ENCODE measurements around the gene ZNF99. TPM values are rescaled to one million over a fixed set of nuclear protein-coding genes. Genes with fewer than 3 reads are reported as not detected.

The ZNF99 gene
- total RNA-seq, result not detected in 2 replicates

DNA sequence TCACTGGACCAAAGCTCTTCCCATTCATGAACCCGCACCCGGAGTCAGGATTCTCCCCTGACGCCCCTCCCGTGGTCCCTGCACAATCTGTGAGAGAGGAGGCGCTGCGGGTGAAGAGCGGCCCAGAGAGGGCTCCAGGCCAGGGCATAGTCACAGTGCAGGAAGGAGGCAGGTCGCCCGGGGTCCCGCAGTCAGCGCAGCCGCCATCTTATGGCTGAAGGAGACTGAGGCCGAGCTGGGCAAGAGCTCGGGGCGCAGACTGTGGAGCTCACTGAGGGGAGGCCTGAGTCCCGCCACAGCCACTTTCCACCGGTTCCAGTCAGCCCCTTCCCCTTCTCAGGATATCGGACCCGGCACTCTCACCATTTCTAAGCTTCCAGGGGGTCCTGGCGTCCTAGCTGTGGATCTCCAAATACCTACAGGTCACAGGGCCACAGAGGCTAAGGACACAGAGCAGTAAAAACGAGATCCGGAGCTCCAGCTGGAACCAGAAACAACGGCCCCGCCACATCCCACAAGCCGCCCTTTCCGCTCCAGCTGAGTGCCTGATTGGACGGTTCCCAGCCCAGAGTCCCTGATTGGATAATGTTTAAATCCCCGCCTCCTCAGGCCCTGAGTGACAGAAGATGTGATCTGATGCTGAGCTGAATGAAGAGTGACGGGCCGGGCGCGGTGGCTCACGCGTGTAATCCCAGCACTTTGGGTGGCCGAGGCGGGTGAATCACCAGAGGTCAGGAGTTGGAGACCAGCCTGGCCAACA lies at the start of gene ZNF99:
TSS of gene ZNF99 (minus strand) at position 501 of the 760 bp plus-strand sequence. CDS start at position 366, 135 bp downstream.

DNA sequence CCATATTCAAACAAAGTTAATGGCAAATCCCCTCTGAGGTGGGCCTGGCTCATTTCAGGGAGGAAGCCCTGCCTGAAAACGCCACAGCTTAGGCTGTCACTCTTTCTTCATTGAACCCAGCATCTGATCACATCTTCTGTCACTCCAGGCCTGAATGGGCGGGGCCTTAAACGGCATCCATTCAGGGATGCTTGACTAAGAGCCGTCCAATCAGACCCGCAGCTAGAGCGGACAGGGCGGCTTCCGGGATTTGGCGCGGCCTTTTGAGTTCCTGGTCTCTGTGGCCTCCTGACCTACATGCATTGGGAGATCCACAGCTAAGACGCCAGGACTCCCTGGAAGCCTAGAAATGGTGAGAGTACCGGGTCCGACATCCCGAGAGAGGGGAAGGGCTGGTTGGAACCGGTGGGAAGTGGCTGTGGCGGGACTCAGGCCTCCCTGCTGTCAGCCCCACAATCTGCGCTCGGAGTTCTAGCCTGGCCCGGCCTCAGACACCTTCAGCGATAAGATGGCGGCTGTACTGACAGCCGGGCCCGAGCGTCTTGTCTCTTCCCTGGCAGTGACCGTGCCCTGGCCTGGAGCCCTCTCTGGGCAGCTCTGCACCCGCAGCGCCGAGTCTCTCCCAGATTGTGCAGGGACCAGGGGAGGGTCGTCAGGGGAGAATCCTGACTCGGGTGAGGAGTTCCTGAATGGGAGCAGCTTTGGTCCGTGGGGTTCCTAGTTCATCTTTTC lies 48.2 kb upstream of the ZNF99 start, which contains the start of gene ZNF723:
TSS of gene ZNF723 (plus strand) at position 261 of the 732 bp plus-strand sequence. CDS start at position 350, 89 bp downstream.

Other genes with a start within 250 kb of the ZNF99 start
- gene ZNF492, start 149.8 kb downstream of the ZNF99 start, total RNA-seq, result not detected in 2 replicates
- not detected in 2 replicates for gene ZNF723, start 48.1 kb upstream of the ZNF99 start, total RNA-seq
- gene ZNF728, start 219.0 kb upstream of the ZNF99 start, total RNA-seq, result not detected in 2 replicates